Measurements from ENCODE around the gene CLDN9. TPM values are rescaled to one million over a fixed set of nuclear protein-coding genes. Genes with fewer than 3 reads are reported as not detected.

The CLDN9 gene
- polyA plus RNA-seq, 1 donor from 2014 or later, result not detected

- TF ChIP-seq POLR2AphosphoS5 (IDR thresholded peaks at IDR 0.05) (no peak), REST (IDR thresholded peaks at IDR 0.05; ENCODE audit: borderline replicate concordance) (no peak), TAF1 (IDR thresholded peaks at IDR 0.05; ENCODE audit: low read depth) (no peak), MXI1 (conservative IDR thresholded peaks at IDR 0.05; ENCODE audit: poor library complexity, severe bottlenecking) (no peak), SMC3 (conservative IDR thresholded peaks at IDR 0.05; ENCODE audit: poor library complexity) (no peak), EP300 (conservative IDR thresholded peaks at IDR 0.05; ENCODE audit: poor library complexity, severe bottlenecking) (no peak), RAD21 (conservative IDR thresholded peaks at IDR 0.05) (no peak), EZH2 (IDR thresholded peaks at IDR 0.05; ENCODE audit: borderline replicate concordance, insufficient read depth, low read length, poor library complexity, severe bottlenecking) (no peak)
- TF ChIP-seq, protein P1, sequence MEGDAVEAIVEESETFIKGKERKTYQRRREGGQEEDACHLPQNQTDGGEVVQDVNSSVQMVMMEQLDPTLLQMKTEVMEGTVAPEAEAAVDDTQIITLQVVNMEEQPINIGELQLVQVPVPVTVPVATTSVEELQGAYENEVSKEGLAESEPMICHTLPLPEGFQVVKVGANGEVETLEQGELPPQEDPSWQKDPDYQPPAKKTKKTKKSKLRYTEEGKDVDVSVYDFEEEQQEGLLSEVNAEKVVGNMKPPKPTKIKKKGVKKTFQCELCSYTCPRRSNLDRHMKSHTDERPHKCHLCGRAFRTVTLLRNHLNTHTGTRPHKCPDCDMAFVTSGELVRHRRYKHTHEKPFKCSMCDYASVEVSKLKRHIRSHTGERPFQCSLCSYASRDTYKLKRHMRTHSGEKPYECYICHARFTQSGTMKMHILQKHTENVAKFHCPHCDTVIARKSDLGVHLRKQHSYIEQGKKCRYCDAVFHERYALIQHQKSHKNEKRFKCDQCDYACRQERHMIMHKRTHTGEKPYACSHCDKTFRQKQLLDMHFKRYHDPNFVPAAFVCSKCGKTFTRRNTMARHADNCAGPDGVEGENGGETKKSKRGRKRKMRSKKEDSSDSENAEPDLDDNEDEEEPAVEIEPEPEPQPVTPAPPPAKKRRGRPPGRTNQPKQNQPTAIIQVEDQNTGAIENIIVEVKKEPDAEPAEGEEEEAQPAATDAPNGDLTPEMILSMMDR (IDR thresholded peaks at IDR 0.05; ENCODE audit: poor library complexity, severe bottlenecking), result no peak
- H3K9ac ChIP-seq (ENCODE audit: low read length), result no peak overlapping the region
- no peak overlapping the region for H2AFZ ChIP-seq (ENCODE audit: low read depth, low read length)
- H3K27me3 ChIP-seq (ENCODE audit: insufficient read depth, low read depth, low read length), result no peaks in the 10 kb centered on the region
- no peaks in the 10 kb centered on the region for H3K9me2 ChIP-seq (ENCODE audit: insufficient read depth, low read length)
- H4K20me1 ChIP-seq (ENCODE audit: insufficient read depth), result no peaks in the 10 kb centered on the region
- peak overlapping the region; percentile 81 for H3K4me3 ChIP-seq (ENCODE audit: low read length)
- no peaks in the 10 kb centered on the region for H3F3A ChIP-seq (ENCODE audit: insufficient read depth, low read length, poor library complexity, severe bottlenecking)
- no peak overlapping the region for H3K27ac ChIP-seq (ENCODE audit: low read length)
- H3K4me2 ChIP-seq (ENCODE audit: low read length), result no peak overlapping the region
- H3K36me3 ChIP-seq (ENCODE audit: insufficient read depth, low read length), result no peaks in the 10 kb centered on the region
- H3K9me3 ChIP-seq (ENCODE audit: low read length), result no peaks in the 10 kb centered on the region
- H3K79me2 ChIP-seq (replicated peaks; ENCODE audit: insufficient read depth, low read length), result no peaks in the 10 kb centered on the region
Observed at GRCh38 chr16:2979669-2980226, 33.0 kb upstream of the CLDN9 start.

DNA sequence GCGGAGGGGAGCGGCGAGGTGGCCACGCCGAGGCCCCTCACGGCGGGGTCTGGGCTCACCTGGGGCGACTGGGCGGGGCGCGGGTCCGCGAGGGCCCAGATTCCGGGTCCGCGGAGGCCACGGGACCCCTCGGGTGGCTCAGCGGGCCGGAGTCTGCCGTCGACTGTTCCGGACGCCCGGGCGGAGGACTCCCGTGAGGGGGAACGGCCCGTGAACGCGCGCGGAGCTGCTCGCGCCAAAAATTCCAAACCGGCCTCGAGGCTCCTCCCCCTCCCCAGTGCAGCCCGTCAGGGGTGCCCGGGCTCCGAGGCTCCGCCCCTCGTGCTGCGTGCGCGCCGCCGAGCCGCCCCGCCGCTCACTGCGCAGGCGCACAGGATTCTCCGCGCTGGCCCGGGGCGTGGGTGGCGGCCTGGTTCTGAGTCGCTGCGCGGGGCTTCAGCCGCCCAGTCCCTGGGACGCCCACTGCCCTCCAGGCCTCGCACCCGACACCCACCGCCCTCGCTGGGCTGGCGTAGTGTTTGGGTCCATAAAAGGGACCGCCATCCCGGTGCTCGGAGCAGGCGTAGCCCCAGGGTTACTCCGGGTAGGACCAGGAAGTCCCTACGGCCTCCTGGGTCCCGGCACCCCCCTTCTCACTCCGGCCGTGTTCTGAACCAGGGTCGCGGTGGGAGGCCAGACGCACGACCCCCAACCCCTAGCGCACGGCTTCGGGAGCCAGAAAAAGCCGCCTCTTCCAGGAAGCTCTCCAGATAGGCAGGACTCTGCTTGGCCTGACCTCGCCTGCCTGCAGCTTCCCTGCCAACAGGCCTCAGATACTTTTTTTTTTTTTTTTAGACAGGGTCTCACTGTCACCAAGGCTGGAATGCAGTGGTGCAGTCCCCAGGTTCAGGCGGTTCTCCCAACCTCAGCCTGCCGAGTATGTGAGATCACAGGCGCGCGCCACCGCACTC is 32.2 kb upstream of the CLDN9 start, which contains the start of gene PKMYT1:
TSS of gene PKMYT1 (minus strand) at position 220 of the 950 bp plus-strand sequence. CDS start 789 bp downstream, outside the sequence.
- Histone ChIP-seq H3K9ac (ENCODE audit: low read length) (peak within 1 kb of the TSS; percentile 79), H2AFZ (ENCODE audit: low read depth, low read length) (peak within 1 kb of the TSS; percentile 51), H3K36me3 (ENCODE audit: insufficient read depth, low read length) (no peaks in the 10 kb centered on the region), H3K4me2 (ENCODE audit: low read length) (peak within 1 kb of the TSS; percentile 51), H3K79me2 (replicated peaks; ENCODE audit: insufficient read depth, low read length) (no peaks in the 10 kb centered on the region), H3K9me2 (ENCODE audit: insufficient read depth, low read length) (no peaks in the 10 kb centered on the region), H4K20me1 (ENCODE audit: insufficient read depth) (no peaks in the 10 kb centered on the region), H3K9me3 (ENCODE audit: low read length) (no peaks in the 10 kb centered on the region), H3K27ac (ENCODE audit: low read length) (no peak within 1 kb of the TSS), H3K27me3 (ENCODE audit: insufficient read depth, low read depth, low read length) (no peaks in the 10 kb centered on the region), H3K4me3 (ENCODE audit: low read length) (peak within 1 kb of the TSS; percentile 81), H3F3A (ENCODE audit: insufficient read depth, low read length, poor library complexity, severe bottlenecking) (no peaks in the 10 kb centered on the region)
- TF ChIP-seq EP300 (conservative IDR thresholded peaks at IDR 0.05; ENCODE audit: poor library complexity, severe bottlenecking) (peak; percentile 18), RAD21 (conservative IDR thresholded peaks at IDR 0.05) (no peak), MXI1 (conservative IDR thresholded peaks at IDR 0.05; ENCODE audit: poor library complexity, severe bottlenecking) (peak; percentile 97), EZH2 (IDR thresholded peaks at IDR 0.05; ENCODE audit: borderline replicate concordance, insufficient read depth, low read length, poor library complexity, severe bottlenecking) (no peak), REST (IDR thresholded peaks at IDR 0.05; ENCODE audit: borderline replicate concordance) (no peak), TAF1 (IDR thresholded peaks at IDR 0.05; ENCODE audit: low read depth) (no peak), SMC3 (conservative IDR thresholded peaks at IDR 0.05; ENCODE audit: poor library complexity) (no peak), POLR2AphosphoS5 (IDR thresholded peaks at IDR 0.05) (peak; percentile 88)
- TF ChIP-seq, protein P1 (IDR thresholded peaks at IDR 0.05; ENCODE audit: poor library complexity, severe bottlenecking), result no peak

Measured in neural cell (in vitro differentiated cells).